GM12891 (cell line): Measurements from ENCODE around the gene PRSS58.

Experiments
- DNase-seq: peaks from one replicate; pipeline ENCODE4 v3.0.0; 2011; ENCODE audit warnings: low spot score; ENCODE audit not compliant: insufficient read length
- FAIRE-seq: peaks from 2 replicates; lab custom pipeline; 2011; peaks lifted over from hg19 to GRCh38; lab: Jason Lieb, UNC
- PAX5 ChIP-seq: IDR thresholded peaks from 2 replicates; pipeline ENCODE4 v1.6.1; 2011; ENCODE audit warnings: low read length, moderate library complexity, mild to moderate bottlenecking; ENCODE audit not compliant: insufficient read depth, severe bottlenecking
- POLR2A ChIP-seq: IDR thresholded peaks from 2 replicates; pipeline ENCODE4 v1.6.1; 2011; ENCODE audit warnings: low read depth, low read length, control low read depth
- POLR2AphosphoS5 ChIP-seq: IDR thresholded peaks from 2 replicates; pipeline ENCODE4 v1.6.1; 2011; ENCODE audit warnings: low read depth, low read length, control low read depth
- POU2F2 ChIP-seq: IDR thresholded peaks from 2 replicates; pipeline ENCODE4 v1.6.1; 2011; ENCODE audit warnings: low read depth, mild to moderate bottlenecking, control low read depth, low read length, moderate library complexity
- SPI1 ChIP-seq: IDR thresholded peaks from 2 replicates; pipeline ENCODE4 v1.6.1; 2011; ENCODE audit warnings: low read depth, low read length, control low read depth
- TAF1 ChIP-seq: IDR thresholded peaks from 2 replicates; pipeline ENCODE4 v1.6.1; 2011; ENCODE audit warnings: low read depth, low read length, control low read depth

Gene PRSS58

DNA sequence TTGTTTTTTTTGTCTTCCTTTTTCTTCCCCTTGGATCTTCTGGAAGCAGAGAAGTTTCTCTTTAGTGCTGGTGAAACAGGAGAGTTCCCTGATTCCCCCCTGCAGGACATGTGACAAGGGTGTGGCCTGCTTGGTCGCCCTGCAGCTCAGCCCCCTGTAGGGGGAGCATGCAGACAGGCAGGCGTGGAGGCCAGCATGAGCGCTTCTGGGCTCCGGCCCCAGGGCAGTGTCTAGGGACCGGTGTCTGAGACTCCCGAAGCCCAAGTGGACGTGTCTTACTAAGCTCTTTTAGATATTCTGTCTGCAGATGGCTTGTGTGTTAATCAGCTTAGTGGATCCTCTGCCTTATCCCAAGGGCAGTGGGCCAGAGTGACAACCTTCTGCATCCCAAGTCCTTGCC is 26.1 kb downstream of the PRSS58 start:
- no peak for TF ChIP-seq POLR2A
- no peak for TF ChIP-seq POU2F2
- TF ChIP-seq PAX5: no peak
- TF ChIP-seq POLR2AphosphoS5: no peak
- no peak for TF ChIP-seq TAF1
- no peak for TF ChIP-seq SPI1
- DNase-seq (no peak), FAIRE-seq (no peak)

DNA sequence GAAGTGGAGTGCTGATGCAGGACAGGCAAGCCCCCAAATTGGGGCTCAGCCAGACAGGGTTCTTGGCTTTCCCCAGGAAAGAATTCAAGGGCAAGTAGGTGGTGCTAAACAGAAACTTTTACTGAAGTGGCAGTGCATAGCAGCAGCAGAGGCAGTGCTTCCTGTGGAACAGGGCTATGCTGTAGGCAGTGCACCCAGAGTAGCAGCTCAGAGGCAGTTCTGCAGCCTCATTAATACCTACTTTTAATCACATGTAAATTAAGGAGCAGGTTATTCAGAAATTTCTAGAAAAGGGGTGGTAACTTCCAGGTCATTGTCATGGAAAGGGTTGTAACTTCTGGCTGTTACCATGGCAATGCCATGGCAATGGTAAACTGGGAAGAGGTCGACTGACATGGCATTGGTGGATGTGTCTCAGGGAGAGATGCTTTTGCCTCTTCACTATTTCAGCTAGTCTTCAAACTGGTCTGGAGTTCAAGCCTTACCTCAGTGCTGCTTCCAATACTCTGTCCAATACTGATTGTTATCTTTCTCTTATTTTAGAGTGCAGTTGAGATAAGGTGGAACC is 29.2 kb downstream of the PRSS58 start:
- no peak for DNase-seq
- FAIRE-seq: no peak
- no peak for TF ChIP-seq SPI1
- TF ChIP-seq POLR2A: no peak
- no peak for TF ChIP-seq PAX5
